Adrenal gland (tissue), 12 donors: ENCODE measurements around the gene HOXD10. TPM values are rescaled to one million over a fixed set of nuclear protein-coding genes. Genes with fewer than 3 reads are reported as not detected.

Source experiments
- DNase-seq, 7 donors: peaks; one replicate each; pipeline ENCODE4 v3.0.0-alpha.2; 2019 to 2020
- H3K27ac ChIP-seq, 5 donors: fragments of 200-600 bp; sonication (generic) in 4 of 5; 1 replicate in 3 of 5; 2 replicates in 2 of 5; pipeline versions ENCODE4 v1.5.1 to v1.8.0; 2016 to 2020; ENCODE audit warnings: mild to moderate bottlenecking in 1 of 5
- H3K27me3 ChIP-seq: fragments of 200-600 bp; 2 replicates; pipeline ENCODE4 v1.8.0; 2021
- H3K36me3 ChIP-seq, 2 donors: fragments of 200-600 bp; replicated peaks in 1 of 2; 1 replicate in 1 of 2; 2 replicates in 1 of 2; pipeline versions ENCODE4 v1.5.1 to v1.8.0; 2018 to 2022
- H3K4me1 ChIP-seq, 2 donors: fragments of 200-600 bp; replicated peaks in 1 of 2; 1 replicate in 1 of 2; 2 replicates in 1 of 2; pipeline versions ENCODE4 v1.5.1 to v1.8.0; 2018 to 2021
- H3K4me3 ChIP-seq, 4 donors: fragments of 200-600 bp; sonication (generic) in 3 of 4; one replicate each; pipeline ENCODE4 v1.5.1; 2016 to 2018
- H3K9me3 ChIP-seq, 3 donors: fragments of 200-600 bp; sonication (generic) in 1 of 3; replicated peaks in 1 of 3; 1 replicate in 2 of 3; 2 replicates in 1 of 3; pipeline versions ENCODE4 v1.5.1 to v1.8.0; 2016 to 2021
- CTCF ChIP-seq, 6 experiments: fragments of 450-650 bp in 4 of 6; fragments of 200-600 bp in 2 of 6; sonication (generic) in 1 of 6; IDR thresholded peaks; 1 replicate in 5 of 6; 2 replicates in 1 of 6; pipeline versions ENCODE4 v1.5.1 to v1.8.0; 2016 to 2021; ENCODE audit warnings: antibody characterized with exemption in 6 of 6, mild to moderate bottlenecking in 2 of 6, moderate library complexity in 1 of 6
- POLR2A ChIP-seq, 2 donors: fragments of 450-650 bp; IDR thresholded peaks; one replicate each; pipeline ENCODE4 v1.6.1; 2017; ENCODE audit warnings: antibody characterized with exemption in 2 of 2, mild to moderate bottlenecking in 2 of 2, moderate library complexity in 1 of 2
- WGBS, 4 donors: extraction: QIAGEN DNeasy Blood & Tissue Kit in 2 of 4; methylation state at CpG; one replicate each; pipeline versions ENCODE4 v1.1.5 to v1.1.7; 2013 to 2017; 5-methylcytosine and 5-hydroxymethylcytosine counted together
- intact Hi-C, 2 donors: fragments of 100-400 bp; cut with DNase I; formaldehyde crosslinking; loops; one replicate each; pipeline versions ENCODE4 v1.14.1 to v1.15.0; 2022 to 2023
- polyA plus RNA-seq, 3 donors: library from polyadenylated mRNA; stranded (reverse); fragments of 200-250 nt in 2 of 3; fragments of 350-450 nt in 1 of 3; fragmentation: Illumina TruSeq in 1 of 3; extraction: RNeasy Lipid Tissue Mini Kit (QIAGEN cat#74804) in 1 of 3; gene quantifications; one replicate each; pipeline ENCODE4 v1.2.3, GENCODE V29; 2013 to 2014
- total RNA-seq, 9 donors: library from RNA; depleted of rRNA in 4 of 9; stranded (reverse); fragments of >200 nt in 4 of 9; fragments of 120-200 nt in 1 of 9; fragmentation: NEBNext Ultra II Directional in 1 of 9; extraction: Animal tissue kit (Norgen Biotek cat#: 25700) in 1 of 9; gene quantifications; one replicate each; pipeline versions ENCODE4 v1.1.0 to v1.2.4, GENCODE V29; 2013 to 2023
- donor health status: healthy with polysubstance abuse.
- donor health status: Bipolar disorder and iron deficiency.
- donor health status: DM: yes; HTN: yes; CAD: no.
- donor health status: DM: no; HTN: no; CAD: no.
- donor health status: DM: no; HTN: no; CAD: no.
- donor health status: DM: yes; HTN: yes; CAD: no.

HOXD10 gene
- total and polyA plus RNA-seq, 12 donors: 0.11 to 0.33 (median 0.18) TPM; not detected in 8

- Histone ChIP-seq H3K27ac (no peak overlapping the region), H3K36me3 (no peaks in the 10 kb centered on the region), H3K9me3 (no peaks in the 10 kb centered on the region), H3K27me3 (peaks cover 96% of the 10 kb centered on the region), H3K4me3 (no peak overlapping the region), H3K4me1 (peaks cover 1 to 13% of the 10 kb centered on the region in 2 donors)
- DNase-seq: no peak
- no peak for TF ChIP-seq POLR2A (IDR thresholded peaks at IDR 0.05)
- TF ChIP-seq CTCF (IDR thresholded peaks at IDR 0.05): no peak
- WGBS, 4 donors: 28 to 29% (median 29%) methylated on average over 23 to 26 of the region's 26 CpGs
- intact Hi-C loops: no loop called here
Observed at GRCh38 chr2:176109192-176109901, 7.2 kb upstream of the HOXD10 start.

- TF ChIP-seq POLR2A (IDR thresholded peaks at IDR 0.05) (no peak), CTCF (IDR thresholded peaks at IDR 0.05) (no peak)
- H3K27me3 ChIP-seq: peaks cover 96% of the 10 kb centered on the region
- H3K4me3 ChIP-seq: no peak overlapping the region
- H3K27ac ChIP-seq: no peak overlapping the region
- peaks cover 0 to 10% of the 10 kb centered on the region in 2 donors for H3K4me1 ChIP-seq
- intact Hi-C loops: no loop called here
- no peak for DNase-seq
- no peaks in the 10 kb centered on the region for H3K9me3 ChIP-seq
- no peaks in the 10 kb centered on the region for H3K36me3 ChIP-seq
- WGBS, 4 donors: 44 to 55% (median 48%) methylated on average over 4 of the region's 4 CpGs
Observed at GRCh38 chr2:176109946-176110345, 6.6 kb upstream of the HOXD10 start.

- TF ChIP-seq CTCF (IDR thresholded peaks at IDR 0.05) (no peak), POLR2A (IDR thresholded peaks at IDR 0.05) (no peak)
- Histone ChIP-seq H3K4me1 (peaks cover 0 to 10% of the 10 kb centered on the region in 2 donors), H3K27ac (no peak overlapping the region), H3K36me3 (no peaks in the 10 kb centered on the region), H3K4me3 (no peak overlapping the region), H3K27me3 (peaks cover 96% of the 10 kb centered on the region), H3K9me3 (no peaks in the 10 kb centered on the region)
- intact Hi-C loops: no loop called here
- 32 to 34% (median 33%) methylated on average over 7 of the region's 7 CpGs for WGBS, 4 donors
- DNase-seq: no peak
Observed at GRCh38 chr2:176110415-176111308, 5.9 kb upstream of the HOXD10 start.

GRCh38 chr2:176111309-176111663, 5.3 kb upstream of the HOXD10 start:
- Histone ChIP-seq H3K9me3 (no peaks in the 10 kb centered on the region), H3K36me3 (no peaks in the 10 kb centered on the region), H3K27ac (no peak overlapping the region), H3K4me1 (peaks cover 0 to 10% of the 10 kb centered on the region in 2 donors), H3K27me3 (peaks cover 98% of the 10 kb centered on the region), H3K4me3 (no peak overlapping the region)
- whole genome bisulfite sequencing, 4 donors: 8 to 13% (median 8%) methylated on average over 16 of the region's 16 CpGs
- no peak for TF ChIP-seq POLR2A (IDR thresholded peaks at IDR 0.05)
- peak; percentile 28 to 58 (median 48) for TF ChIP-seq CTCF (IDR thresholded peaks at IDR 0.05)
- DNase-seq: peak in 5 of 7 donors; percentile 46 to 66 (median 64)
- intact Hi-C loops: no loop called here
